ENCODE measurements around the gene XXYLT1. TPM values are rescaled to one million over a fixed set of nuclear protein-coding genes. Genes with fewer than 3 reads are reported as not detected.

Gene XXYLT1
- total and polyA plus RNA-seq, 2 of the 8 experiments (the other 6 are each of a cell fraction or from before 2014, with no cell fraction given) = 18.9 to 23.8 TPM

DNA sequence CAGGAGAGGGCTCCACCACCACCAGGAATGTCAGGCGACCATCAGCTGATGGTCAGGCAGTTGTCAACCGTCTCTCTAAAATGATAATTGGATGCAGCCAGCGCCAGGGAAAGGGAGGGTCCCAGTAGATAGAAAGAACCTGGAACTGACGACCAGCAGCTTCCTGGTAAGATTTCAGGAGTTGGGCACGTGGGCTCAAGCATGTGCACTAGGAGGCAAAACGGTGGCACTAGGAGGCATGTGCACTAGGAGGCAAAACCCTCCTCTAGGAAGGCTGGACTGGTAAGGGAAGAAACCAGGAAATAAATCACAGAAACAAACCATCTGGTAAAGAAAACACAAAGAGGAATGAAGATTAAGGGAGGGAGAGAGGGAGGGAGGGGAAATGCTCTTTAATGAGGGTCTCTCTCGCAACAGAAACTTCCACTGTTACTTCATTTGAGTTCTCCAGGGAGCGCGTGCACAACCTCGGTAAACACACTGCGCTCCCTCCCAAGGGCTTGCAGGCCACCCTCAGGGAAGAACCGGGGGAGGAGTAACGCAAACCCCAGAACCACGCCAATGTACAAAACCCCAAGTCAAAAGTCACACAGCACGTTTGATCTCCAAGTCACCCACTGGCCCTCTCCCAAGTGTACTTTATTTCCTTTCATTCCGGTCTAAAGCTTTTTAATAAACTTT, 116.7 kb downstream of the XXYLT1 start (continued):
- no peak for TF ChIP-seq RNF2 (IDR thresholded peaks at IDR 0.05; ENCODE audit: borderline replicate concordance, low read depth, low read length, missing control alignments, poor library complexity, severe bottlenecking)
- TF ChIP-seq SP1 (IDR thresholded peaks at IDR 0.05; ENCODE audit: low read depth, low read length) = no peak
- TF ChIP-seq BRCA1 (IDR thresholded peaks at IDR 0.05; ENCODE audit: low read depth, low read length) = no peak
- no peak for TF ChIP-seq CHD1 (IDR thresholded peaks at IDR 0.05; ENCODE audit: low read depth, low read length)
